Measurements from ENCODE around the gene CCDC148.

- no peak for TF ChIP-seq CTCF (IDR thresholded peaks at IDR 0.05)
- TF ChIP-seq EP300 (IDR thresholded peaks at IDR 0.05): no peak
- no peak for TF ChIP-seq KDM1A (IDR thresholded peaks at IDR 0.05; ENCODE audit: low read depth)
- TF ChIP-seq GATA3 (IDR thresholded peaks at IDR 0.05; ENCODE audit: borderline replicate concordance): no peak
- no peak for TF ChIP-seq POLR2A (IDR thresholded peaks at IDR 0.05; ENCODE audit: low read length)
- no peak for TF ChIP-seq JUN (IDR thresholded peaks at IDR 0.05)
- no peak for TF ChIP-seq RAD21 (conservative IDR thresholded peaks at IDR 0.05 in 1 of 2, IDR thresholded peaks at IDR 0.05 in 1 of 2)
- TF ChIP-seq MYC (IDR thresholded peaks at IDR 0.05; ENCODE audit: borderline replicate concordance, low read length): no peak
Measured at GRCh38 chr2:158293722-158294121, 162.8 kb downstream of the CCDC148 start.
